Measurements from ENCODE around the gene POLR2L.
A peak's percentile ranks its signal among the peaks of the same experiment; 100 is the strongest.

POLR2L gene

DNA sequence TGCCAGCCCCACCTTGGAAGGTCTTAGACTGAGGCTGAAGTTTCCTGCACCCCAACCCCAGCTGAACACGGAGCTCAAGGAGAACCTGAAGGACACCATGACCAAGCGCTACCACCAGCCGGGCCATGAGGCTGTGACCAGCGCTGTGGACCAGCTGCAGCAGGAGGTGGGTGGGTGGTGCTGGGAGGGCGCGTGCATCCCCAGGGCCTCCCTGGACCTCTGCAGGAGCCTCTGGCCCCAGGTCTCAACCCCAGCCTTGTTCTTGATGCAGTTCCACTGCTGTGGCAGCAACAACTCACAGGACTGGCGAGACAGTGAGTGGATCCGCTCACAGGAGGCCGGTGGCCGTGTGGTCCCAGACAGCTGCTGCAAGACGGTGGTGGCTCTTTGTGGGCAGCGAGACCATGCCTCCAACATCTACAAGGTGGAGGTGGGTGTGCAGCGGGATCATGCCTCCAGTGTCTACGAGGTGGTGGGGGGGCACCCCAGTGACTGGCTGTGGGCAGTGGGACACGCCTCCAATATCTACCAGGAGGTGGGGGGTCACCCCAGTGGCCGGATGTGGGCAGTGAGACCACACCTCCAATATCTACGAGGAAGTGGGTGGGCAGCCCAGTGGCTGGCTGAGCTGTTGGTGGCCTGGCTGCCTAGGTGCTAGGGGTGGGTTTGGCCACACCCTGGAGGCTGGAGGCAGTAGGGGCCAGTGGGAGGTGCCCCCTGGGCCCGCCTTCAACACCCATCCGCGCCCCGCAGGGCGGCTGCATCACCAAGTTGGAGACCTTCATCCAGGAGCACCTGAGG lies 4.9 kb downstream of the POLR2L start:
- DNase-seq, result no peak

DNA sequence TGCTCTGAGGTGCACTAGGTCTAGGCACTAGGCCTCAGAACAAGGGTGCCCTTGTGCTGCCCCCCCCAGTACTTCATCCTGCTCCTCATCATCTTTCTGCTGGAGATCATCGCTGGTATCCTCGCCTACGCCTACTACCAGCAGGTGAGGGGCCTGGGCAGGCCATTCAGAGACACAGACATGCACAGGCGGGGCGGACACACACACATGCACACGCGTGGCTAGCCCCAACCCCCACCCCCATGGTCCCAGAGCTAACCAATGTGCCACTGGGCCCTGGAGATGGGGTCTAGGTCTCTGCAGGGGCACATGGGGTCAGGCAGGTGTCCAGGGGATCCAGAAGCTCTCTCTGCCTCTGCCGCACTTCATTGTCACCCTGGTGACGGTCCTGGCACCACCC lies 5.6 kb downstream of the POLR2L start:
- no peak for DNase-seq

DNA sequence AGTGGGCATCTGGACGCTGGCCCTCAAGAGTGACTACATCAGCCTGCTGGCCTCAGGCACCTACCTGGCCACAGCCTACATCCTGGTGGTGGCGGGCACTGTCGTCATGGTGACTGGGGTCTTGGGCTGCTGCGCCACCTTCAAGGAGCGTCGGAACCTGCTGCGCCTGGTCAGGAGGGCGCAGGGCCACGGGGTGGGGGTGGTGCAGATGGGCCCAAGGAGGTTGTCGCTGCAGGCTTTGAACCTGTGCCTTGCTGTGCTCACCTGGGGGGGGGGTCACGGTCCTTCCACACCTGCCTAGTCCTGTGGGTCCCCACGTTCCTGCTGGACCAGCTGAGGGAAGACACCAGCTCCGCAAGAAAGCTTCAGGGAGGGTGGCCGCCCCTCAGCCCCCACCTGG lies 6.1 kb downstream of the POLR2L start:
- DNase-seq, result no peak

DNA sequence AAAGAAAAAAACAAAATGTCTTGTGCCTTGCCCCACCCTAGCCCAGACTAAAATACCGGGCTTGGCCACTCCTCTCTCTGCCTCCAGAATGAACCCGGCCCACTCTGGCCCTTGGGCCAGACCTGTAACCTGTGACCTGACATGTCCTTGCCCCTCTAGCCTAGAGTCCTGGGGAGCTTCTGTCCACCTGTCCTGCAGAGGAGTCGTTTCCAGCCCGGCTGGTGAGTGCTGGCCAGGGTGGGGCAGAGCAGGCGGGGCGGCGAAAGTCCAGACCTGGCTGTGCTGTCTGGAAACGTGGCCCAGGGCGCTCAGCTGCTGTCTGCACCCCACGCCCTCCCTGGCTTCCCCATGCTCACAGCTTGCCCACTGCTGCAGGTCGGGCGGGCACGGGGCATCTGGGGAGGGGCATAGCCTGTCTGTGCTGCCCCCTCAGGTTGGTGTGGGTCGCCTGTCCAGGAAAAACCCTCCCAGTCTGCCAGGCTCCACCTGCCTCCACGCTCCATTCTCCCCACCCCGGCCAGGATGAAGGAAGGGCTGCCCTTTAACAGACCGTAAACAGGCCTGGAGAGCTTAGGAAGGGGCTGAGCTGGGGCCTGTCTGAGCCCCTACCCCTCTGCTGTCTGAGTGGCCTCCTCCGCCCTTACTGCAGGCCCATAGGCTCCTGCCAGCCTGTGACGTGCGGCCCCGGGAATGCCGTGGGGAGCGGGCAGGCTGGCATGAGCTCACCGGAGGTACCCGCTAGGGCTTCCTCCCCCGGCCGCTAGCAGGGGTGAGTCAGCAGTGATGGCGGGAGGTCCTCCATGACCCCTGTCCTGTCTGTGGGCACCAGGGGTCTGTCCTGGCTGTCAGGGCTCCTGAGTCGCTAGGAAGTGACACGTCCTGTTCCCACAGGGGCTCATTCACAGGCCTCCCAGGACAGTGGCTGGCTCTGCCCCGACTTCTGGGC lies 7.7 kb downstream of the POLR2L start:
- no peak for DNase-seq

DNA sequence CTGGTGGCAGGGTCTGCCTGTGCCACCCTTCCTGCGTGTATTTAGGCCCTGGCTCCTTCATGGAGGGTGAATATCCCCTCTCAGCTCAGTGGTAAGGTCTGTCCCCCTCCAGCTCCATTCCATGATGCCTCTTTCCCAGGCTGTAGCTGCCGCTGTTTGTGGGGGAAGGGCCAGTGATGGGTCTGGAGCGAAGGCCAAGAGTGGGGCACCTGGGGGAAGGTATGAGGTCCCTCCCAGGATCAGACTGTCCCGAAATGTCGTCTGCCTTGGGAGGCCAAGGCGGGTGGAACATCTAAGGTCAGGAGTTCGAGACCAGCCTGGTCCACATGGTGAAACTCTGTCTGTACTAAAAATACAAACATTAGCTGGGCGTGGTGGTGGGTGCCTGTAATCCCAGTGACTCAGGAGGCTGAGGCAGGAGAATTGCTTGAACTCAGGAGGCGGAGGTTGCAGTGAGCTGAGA lies 8.4 kb downstream of the POLR2L start:
- DNase-seq, result no peak

DNA sequence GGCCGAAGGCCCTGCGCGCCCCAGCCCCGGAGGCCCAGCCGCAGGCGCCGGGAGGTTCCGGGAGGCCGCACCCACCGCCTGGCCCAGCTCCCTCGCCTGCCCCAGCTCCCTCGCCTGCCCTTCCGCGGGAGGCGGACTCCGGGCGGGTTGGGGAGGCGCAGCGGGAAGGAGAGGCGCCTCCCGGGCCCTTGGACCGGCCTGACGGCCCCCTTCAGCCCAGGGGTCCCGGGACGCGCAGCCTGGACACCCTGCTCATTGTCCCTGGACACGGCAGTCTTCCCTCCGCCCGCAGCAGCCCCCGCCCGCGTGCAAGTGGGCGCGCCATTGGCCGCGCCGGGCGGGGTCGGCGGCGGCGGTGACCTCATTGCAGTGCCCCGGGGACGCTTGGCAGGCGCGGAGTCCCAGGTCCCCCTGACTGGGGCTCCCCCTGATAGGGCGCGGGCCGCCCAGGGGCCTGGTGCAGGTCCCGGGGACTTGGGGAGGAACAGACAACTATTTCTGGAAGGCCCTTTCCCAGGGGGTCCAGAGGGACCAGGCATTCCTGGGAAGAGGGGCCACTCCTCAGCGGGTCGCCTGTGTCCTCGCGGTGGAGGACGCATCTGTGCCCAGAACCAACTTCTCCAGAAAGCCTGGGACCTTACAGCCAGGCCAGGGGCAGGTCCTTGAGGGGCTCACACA lies 9.1 kb downstream of the POLR2L start:
- no peak for DNase-seq

DNA sequence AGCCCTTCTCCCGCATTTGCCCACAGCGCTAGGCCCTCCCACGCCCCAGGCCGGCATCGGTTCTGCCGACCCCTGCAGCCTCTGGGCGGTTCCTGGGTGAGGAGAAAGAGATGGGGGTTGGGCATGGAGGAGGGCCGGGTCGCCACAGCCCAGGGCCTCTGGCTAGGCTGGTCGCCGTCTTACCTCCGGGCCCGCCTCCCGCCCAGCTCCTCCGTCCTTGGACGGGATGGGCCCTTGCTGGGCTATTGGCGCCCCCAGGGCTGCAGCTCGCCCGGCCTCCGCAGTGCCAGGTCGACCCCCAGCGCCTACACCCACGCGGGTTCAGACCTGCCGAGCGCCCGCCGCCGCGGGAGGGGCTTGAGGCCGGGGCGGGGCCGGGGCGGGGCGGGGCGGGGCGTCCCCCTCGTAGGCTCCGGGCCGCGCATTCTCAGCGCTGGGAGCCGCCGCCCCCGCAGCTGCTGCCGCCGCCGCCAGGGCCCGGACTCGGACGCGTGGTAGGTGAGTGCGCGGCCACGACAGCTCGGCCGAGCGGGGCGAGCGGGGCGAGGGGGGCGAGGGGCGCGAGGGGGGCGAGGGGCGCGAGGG lies 9.7 kb downstream of the POLR2L start, which contains the start of gene CD151:
TSS of gene CD151 (plus strand) at position 424 of the 585 bp plus-strand sequence. CDS start 3,118 bp downstream, outside the sequence.
- DNase-seq, result peak; percentile 57 to 66

DNA sequence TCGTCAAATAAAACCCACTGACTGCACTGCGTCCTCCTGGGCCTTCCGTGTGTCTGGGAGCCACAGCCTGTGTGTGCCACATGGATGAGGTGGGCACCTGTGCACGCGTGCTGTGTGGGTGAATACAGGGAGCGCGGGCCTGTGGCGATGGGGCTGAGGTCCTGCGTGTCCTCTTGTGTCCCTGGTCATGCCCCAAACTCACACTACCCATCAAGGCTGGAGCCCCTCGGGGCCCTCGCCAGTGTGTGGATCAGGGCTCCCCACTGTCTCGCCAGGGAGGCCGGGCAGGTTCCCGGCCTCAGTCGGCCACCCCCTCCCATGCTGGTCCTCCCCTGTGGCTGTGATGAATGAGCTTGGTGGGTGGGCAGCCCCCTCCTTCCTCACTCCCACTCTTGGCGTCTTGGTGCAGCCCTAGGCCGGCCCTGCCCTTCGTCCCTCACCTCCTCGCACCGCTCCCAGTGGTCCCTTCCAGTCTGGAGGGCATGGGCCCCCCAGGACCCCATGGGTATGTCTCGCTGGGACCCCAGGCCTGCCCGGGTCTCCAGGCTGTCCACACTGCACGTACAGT lies 10.3 kb downstream of the POLR2L start:
- no peak for DNase-seq

DNA sequence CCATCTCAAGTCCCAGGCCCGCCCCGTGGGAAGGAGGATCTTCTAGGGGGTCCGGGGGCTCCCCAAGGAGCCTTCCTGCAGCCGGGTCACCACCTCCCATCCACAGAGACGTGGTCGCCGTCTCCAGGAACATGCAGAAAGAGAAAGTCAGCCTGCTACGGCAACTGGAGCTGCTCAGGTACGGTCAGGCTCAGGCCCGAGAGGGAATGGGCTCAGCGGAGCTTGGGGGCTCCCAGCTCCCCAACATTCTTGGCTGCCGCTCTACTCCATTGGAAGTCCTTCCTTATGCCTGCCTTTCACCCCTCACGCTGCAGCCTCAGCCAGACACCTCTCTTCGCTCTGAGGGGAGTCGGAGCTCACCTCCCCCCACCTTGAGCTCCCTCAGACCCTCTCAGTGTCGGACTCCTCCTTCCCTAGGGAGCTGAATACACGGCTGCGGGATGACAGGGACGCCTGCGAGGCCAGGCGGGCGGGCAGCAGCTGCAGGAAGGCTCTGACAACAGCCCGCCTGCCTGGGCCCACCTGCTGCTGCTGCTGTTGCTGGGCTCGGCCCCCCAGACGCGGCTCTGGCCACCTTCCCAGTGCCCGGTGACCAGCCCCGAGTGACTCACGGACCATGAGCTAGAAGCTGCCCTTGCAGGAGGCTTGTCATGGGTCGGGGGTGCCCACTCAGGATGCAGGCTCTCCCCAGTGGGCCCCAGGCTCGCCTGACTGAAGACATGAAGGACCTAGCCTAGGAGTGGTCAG lies 11.0 kb downstream of the POLR2L start:
- no peak for DNase-seq

DNA sequence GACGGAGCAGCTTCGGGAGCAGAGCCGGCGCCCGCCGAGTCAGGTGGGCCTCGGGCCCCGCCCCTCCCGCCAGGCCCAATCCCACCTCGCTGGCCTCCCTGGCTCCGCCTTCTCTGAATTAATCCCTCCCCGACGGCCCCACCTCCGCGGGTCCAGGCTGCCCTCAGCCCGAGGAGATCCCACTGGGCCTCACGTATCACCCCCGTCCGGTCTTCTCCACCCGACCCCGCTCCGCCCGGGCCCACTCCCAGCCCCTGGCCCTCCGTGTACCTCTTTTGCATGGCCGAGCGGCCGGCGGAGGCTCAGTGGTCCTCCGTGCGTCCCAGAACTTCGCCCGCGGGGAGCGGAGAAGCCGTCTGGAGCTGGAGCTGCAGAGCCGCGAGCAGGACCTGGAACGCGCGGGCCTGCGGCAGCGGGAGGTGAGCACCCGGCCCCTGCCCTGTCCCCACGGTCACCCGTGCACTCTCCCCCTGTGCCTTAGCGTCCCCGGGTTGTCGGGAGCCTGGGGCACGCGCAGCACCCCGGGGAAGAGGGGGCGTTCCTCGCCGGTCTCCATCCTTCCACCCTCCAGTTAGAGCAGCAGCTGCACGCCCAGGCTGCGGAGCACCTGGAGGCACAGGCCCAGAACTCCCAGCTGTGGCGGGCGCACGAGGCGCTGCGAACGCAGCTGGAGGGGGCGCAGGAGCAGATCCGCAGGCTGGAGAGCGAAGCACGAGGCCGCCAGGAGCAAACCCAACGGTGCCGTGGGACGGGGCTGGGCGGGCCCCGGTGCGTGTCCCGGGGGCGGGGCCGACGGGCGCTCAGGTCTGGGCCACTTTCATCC lies 11.8 kb downstream of the POLR2L start:
- DNase-seq, result no peak

DNA sequence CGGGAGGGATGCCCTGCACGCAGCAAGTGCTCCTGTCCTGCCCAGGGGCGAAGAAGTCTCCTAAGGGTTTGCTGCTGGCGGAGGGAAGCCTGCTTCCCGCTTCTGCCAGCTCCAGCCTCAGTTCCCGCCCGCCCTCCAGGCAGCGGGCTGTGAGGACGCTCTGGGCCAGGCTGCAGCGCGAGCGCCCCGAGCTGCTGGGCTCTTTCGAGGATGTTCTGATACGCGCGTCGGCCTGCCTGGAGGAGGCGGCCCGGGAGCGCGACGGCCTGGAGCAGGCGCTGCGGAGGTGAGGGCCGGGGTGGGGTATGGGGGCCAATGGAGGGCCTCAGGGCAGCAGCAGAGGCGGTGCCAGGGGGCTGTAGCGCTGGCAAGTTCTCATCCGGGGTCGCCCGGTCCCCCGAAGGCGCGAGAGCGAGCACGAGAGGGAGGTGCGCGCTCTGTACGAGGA lies 12.5 kb downstream of the POLR2L start:
- no peak for DNase-seq

DNA sequence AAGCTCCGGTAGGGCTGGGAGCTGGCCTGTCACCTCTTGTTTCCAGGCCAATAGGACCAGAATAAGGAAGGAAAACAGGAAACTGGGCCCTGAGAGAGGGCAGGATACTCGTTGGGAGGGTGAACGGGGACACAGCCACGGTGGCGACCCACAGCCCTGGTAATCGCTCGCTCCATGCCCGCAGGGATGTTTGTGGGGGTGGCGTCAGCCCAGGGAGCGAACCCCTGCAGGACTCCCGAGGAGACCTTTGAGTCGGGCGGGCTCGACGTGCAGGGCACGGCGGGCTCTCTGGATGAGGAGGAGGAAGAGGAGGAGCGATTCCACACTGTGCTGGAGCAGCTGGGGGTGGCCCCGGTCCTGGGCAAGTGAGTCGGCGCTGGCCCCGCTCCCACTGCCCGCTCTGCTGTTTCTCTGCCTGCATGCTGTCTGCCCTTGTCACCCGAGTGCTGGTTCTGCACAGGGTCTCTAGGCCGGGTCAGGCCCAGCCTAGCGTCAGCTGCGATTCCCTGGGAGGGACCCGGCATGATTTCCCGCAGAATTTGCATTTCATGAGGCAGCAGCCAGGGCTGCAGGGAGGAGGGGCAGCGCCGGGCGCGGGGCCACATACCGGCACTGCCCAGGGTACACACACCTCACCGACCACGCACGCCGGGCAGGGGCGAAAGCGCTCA lies 13.0 kb downstream of the POLR2L start:
- DNase-seq, result no peak

DNA sequence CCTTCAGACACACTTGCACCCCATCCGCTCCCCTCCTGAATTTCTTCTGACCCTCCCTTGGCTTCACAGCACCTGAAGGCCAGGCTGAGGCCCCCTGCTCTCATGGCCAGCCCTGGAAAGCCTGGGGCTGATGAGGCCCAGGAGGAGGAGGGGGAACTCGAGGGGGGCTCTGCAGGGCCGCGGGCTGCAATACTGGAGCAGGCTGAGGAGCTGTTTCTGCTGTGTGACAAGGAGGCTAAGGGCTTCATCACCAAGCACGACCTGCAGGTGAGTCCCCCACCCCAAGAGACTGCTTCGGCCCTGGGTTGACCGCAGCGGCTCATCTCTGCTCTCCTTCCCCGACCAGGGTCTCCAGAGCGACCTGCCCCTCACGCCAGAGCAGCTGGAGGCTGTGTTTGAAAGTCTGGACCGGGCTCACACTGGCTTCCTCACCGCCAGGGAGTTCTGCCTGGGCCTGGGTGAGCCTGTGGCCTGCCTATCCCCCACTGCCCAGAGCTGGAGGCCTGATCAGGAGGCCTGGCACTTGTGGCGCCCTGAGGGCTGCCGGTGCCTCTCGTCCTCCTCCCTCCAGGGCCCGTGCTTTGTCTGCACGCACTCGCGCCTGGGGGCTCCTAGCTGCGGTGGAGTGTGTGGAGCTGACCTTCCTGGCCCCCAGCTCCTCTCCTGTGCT lies 13.7 kb downstream of the POLR2L start:
- no peak for DNase-seq

DNA sequence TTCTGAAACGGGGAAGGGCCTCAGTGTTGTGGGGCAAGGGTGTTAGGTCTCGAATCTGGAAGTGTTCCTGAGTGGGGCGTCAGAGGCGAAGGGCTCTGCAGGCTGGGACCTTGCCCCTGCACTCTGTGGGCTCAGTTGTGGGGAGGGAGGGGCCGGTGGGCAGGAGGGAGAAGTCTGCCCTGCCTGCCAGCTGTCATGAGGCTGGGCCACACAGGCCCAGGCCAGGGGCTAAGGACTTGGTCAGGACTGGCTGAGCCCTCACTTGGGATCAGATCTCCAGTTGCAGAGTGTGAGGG lies 14.5 kb downstream of the POLR2L start, which contains the start of gene CRACR2B:
TSS of gene CRACR2B (plus strand) at position 23 of the 296 bp plus-strand sequence. CDS start 689 bp downstream, outside the sequence.
- DNase-seq, result no peak

DNA sequence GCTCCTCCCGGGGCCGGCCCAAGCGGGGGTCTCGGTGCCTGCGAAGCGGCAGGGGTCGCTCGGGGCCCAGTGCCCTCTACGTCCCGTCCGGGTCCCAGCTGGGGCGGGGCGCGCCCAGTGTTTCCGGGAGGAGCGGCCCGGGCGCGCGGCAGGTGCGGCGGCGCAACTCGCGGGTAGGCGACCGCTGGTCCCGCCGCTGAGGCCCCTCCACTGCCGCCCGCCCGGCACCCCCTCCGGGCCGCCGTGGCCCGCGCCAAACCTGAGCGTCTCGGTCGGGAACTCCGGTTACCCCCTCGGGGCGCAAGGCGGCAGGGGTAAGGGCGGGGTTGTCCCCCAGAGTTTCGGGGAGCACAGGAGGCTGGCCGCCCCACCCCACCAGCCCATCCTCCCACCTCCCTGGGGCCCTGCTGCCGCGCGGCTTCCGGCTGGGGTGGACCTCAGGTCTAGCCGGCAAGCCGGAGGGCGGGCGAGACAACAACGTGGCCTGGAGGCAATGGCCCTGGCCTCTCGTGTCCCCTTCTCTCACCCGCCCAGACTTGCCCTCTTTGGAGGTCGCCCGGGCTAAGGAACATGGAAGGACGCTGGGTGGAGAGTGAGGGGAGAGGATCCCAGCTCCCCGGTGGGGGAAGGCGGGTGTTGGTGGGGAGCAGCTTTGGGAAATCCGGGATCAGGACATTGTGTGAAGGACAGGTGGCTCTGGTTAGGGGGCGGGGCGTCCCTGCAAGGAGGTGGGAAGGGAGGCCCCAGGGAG lies 15.0 kb downstream of the POLR2L start:
- DNase-seq, result peak in 1 of 2 experiments; percentile 32

DNA sequence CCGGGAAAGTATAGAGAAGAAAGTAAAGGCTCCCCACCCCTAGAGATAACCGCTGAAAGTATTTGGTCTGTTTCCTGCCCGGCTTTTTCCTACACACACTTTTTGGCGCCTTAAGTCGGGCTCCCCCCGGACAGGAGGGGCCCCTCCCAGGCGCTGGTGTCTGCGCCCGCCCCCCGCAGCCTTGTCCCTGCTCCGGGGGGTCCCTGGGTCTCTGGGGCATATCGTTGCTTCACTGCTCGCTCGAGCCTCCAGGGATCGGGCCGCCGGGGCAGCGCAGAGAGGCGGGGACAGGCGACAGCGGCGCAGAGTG lies 15.5 kb downstream of the POLR2L start:
- no peak for DNase-seq

DNA sequence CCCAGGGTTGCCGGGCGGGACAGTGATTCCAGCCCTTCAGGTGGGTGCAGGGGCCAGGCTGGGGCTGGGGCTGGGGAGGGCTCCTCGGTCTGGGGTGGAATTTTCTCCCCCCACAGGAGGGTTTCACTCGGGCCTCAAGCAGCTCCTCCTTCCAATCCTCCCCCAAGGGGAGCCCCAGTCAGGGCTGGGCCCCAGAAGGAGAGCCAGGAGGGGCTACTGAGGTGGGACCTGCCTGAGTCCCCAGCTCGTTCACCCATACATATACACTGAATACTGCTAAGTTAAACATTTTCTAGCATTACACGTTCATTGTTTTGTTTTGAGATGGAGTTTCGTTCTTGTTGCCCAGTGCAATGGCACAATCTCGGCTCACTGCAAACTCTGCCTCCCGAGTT lies 16.1 kb downstream of the POLR2L start:
- DNase-seq, result no peak

DNA sequence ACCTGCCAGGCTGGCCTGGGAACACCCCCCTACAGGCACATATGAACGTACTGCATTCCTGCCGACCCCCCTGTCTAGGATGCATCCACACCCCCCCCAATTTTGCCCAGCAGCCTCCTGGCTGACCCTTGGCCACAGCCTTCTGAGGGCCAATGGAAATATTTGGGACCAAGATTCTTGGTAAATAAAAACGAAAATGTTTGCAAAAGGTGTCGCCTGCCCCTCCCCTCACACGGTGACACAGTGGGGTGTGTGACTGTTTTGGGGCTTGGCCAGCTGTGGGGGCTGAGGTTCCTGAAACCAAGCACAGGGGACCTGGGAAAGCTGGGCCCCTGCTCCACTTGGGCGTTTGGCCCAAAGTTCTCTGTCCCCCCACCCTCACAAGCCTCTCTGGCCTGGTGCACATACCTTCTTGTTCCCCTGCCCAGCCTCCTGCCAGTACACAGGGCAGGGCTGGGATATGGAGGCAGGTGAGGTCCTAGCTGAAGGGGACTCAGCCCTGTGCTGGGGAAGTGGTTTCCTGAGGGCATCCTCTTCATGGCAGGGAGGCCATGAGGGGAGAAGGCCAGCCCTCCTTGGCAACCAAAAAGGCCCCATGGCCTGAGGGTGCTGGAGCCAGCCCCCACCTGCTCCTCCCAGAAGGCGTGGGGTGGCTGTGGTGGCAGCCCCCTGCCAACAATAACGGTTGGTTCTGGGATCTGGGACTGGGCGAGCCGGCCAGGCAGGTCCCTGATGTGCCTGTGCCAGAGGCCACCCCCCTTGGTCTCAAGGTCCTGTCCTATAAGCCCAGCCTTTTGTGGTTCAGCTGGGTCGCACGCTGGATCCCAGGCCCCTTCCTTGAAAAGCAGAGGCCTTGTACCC lies 16.7 kb downstream of the POLR2L start:
- DNase-seq, result no peak
